Stimulated activated CD8-positive, alpha-beta memory T cell treated with anti-CD3 and anti-CD28 coated beads, Interleukin-15, amount 100 ng/mL, for 1 hour (primary cell): ENCODE results near the gene NTRK3.

Experiments used
- DNase-seq: peaks from one replicate; pipeline ENCODE4 v3.0.0-alpha.2; 2020; ENCODE audit warnings: low read depth

The NTRK3 gene

GRCh38 chr15:87981969-87982368, 274.6 kb downstream of the NTRK3 start:
- DNase-seq, result no peak

- no peak for DNase-seq
Measured at GRCh38 chr15:87977907-87978306, 278.6 kb downstream of the NTRK3 start.

- DNase-seq, result no peak
Measured at GRCh38 chr15:87976552-87976951, 280.0 kb downstream of the NTRK3 start.

GRCh38 chr15:87973501-87974215, 282.9 kb downstream of the NTRK3 start:
- no peak for DNase-seq

GRCh38 chr15:87971076-87971475, 285.5 kb downstream of the NTRK3 start:
- no peak for DNase-seq

- no peak for DNase-seq
Measured at GRCh38 chr15:87967951-87968350, 288.6 kb downstream of the NTRK3 start.

- DNase-seq, result no peak
Measured at GRCh38 chr15:87965304-87965703, 291.2 kb downstream of the NTRK3 start.

GRCh38 chr15:87962428-87962827, 294.1 kb downstream of the NTRK3 start:
- DNase-seq, result no peak

- no peak for DNase-seq
Measured at GRCh38 chr15:87961851-87962420, 294.6 kb downstream of the NTRK3 start.

- no peak for DNase-seq
Measured at GRCh38 chr15:87959662-87960061, 296.9 kb downstream of the NTRK3 start.

- no peak for DNase-seq
Measured at GRCh38 chr15:87959080-87959479, 297.5 kb downstream of the NTRK3 start.

- DNase-seq, result no peak
Measured at GRCh38 chr15:87955284-87955909, 301.1 kb downstream of the NTRK3 start.

GRCh38 chr15:87954793-87955192, 301.7 kb downstream of the NTRK3 start:
- DNase-seq, result no peak

- DNase-seq, result no peak
Measured at GRCh38 chr15:87952736-87953287, 303.7 kb downstream of the NTRK3 start.

- DNase-seq, result no peak
Measured at GRCh38 chr15:87949575-87950223, 306.8 kb downstream of the NTRK3 start.

- DNase-seq, result no peak
Measured at GRCh38 chr15:87949151-87949574, 307.4 kb downstream of the NTRK3 start.

GRCh38 chr15:87947560-87947959, 309.0 kb downstream of the NTRK3 start:
- DNase-seq, result no peak

- DNase-seq, result no peak
Measured at GRCh38 chr15:87945246-87945645, 311.3 kb downstream of the NTRK3 start.

GRCh38 chr15:87944691-87945090, 311.8 kb downstream of the NTRK3 start:
- DNase-seq, result no peak

- no peak for DNase-seq
Measured at GRCh38 chr15:87944050-87944449, 312.5 kb downstream of the NTRK3 start.

GRCh38 chr15:87943626-87944025, 312.9 kb downstream of the NTRK3 start:
- DNase-seq, result no peak

- no peak for DNase-seq
Measured at GRCh38 chr15:87942316-87942715, 314.2 kb downstream of the NTRK3 start.

- no peak for DNase-seq
Measured at GRCh38 chr15:87941606-87942005, 314.9 kb downstream of the NTRK3 start.
